Skin of body (tissue), 2 donors: ENCODE data around the gene OR2M4. TPM values are rescaled to one million over a fixed set of nuclear protein-coding genes. Genes with fewer than 3 reads are reported as not detected.
"Not testable (repeated sequence)": the region's sequence is repeated elsewhere in the genome, so short reads cannot be mapped to it uniquely, and the experiment has no call there.

Experiments
- DNase-seq: peaks from one replicate; lab custom pipeline; 2025; lab: John Stamatoyannopoulos, UW
- total RNA-seq: library from RNA; depleted of rRNA; stranded (reverse); fragments of >200 nt; gene quantifications from one replicate; pipeline ENCODE4 v1.2.3, GENCODE V29; 2014

Gene OR2M4, protein sequence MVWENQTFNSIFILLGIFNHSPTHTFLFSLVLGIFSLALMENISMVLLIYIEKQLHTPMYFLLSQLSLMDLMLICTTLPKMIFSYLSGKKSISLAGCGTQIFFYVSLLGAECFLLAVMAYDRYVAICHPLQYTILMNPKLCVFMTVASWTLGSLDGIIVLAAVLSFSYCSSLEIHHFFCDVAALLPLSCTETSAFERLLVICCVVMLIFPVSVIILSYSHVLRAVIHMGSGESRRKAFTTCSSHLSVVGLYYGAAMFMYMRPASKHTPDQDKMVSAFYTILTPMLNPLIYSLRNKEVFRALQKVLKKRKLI
- not detected for total RNA-seq

- no peak for DNase-seq
Observed at GRCh38 chr1:248231117-248231516, at the start of gene OR2M4. TSS of gene OR2M4 (plus strand) at chr1:248231417. CDS start at chr1:248238929, 7,512 bp downstream.

GRCh38 chr1:248183996-248184395, 47.2 kb upstream of the OR2M4 start:
- no peak for DNase-seq

GRCh38 chr1:248187363-248187762, 43.9 kb upstream of the OR2M4 start:
- no peak for DNase-seq

DNA sequence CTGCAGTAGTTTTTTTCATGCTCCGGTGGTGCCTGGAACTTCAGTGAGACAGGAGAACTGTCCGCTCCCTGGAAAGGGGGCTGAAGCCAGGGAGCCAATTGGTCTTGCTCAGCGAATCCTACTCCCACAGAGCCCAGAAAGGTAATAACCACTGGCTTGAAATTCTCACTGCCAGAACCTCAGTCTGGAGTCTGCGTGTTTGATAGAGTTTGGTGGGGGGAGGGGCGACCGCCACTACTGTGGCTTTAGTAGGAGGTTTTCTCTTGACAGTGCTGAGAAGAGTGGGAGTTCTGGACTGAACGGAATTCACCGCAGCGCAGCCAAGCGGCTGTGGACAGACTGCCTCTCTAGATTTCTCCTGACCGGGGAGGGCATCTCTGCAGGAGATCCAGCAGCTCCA, 42.2 kb upstream of the OR2M4 start:
- no peak for DNase-seq

GRCh38 chr1:248194117-248194516, 37.1 kb upstream of the OR2M4 start:
- DNase-seq: no peak

DNA sequence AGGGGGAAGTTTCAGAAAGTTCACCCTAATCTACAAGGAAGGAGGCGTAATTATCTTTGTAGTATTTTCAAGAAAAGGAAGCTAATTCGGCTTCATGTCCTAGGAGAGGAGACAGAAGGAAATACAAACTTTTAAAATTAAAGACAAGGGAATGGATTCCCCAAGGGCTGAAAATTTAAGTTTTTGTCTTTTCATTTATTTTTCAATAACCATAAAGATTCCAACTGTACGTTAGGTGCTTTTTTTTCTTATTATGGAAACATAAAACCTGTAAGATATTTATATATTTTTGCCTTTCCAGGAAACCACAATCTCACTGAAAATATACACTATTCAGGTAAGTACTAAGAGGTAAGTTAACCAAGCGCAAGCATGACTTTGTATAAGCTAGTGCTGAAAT, 34.3 kb upstream of the OR2M4 start, which contains the start of gene OR2M3:
OR2M3 (plus strand) TSS at position 301 of the 400 bp plus-strand sequence. CDS start 5,803 bp downstream, outside the sequence.
- no peak for DNase-seq

DNA sequence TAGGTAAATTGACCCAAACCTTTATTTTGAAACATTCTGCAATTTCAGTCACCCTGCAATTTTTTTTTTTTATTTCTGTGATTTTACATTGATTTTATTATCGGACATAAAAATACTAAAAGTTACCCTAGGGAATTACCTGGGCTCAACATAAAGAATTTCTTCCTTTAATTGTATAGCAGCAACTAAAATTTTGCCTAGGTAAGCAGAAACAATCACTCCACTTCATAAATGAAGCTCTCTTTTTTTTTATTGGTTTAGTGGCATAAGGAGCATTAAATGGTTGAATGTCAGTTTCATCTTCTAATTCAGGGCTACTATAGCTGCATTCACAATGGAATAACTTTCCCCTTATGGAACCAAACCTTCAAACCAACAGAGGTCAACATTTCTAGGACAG, 15.3 kb upstream of the OR2M4 start:
- no peak for DNase-seq

GRCh38 chr1:248225537-248225936, 5.7 kb upstream of the OR2M4 start:
- no peak for DNase-seq

- DNase-seq: no peak
Observed at GRCh38 chr1:248229360-248229908, 1.8 kb upstream of the OR2M4 start.

DNA sequence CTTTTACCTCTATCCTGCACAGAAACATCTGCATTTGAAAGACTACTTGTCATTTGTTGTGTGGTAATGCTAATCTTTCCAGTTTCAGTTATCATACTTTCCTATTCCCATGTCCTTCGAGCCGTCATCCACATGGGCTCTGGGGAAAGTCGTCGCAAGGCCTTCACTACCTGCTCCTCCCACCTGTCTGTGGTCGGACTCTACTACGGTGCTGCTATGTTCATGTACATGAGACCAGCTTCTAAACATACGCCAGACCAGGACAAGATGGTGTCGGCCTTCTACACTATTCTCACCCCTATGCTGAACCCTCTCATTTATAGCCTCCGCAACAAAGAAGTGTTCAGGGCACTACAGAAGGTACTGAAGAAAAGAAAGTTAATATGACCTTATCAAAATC, 8.3 kb downstream of the OR2M4 start:
- no peak for DNase-seq

DNA sequence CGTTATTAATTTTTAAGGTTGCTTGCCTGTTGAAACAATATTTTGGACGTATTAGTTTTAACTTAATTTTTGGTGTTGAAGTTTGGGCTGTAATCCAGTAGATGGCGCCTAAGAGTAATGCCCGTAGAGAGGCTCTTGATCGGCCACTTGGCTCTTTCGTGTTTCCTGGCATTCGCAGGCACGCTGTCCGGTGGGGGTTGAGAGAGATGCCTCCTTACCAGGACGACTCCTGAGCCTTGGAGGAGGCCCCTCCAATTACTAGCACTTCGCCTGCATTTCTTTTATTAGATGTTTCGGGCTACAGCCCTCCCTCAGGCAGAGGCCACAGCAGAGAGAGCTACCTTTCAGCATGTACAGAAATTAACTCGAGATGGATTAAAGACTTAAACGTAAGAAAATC, 12.0 kb downstream of the OR2M4 start:
- no peak for DNase-seq

GRCh38 chr1:248259309-248259708, 28.1 kb downstream of the OR2M4 start:
- not testable (repeated sequence) for DNase-seq

GRCh38 chr1:248268178-248268577, 37.0 kb downstream of the OR2M4 start:
- no peak for DNase-seq

DNA sequence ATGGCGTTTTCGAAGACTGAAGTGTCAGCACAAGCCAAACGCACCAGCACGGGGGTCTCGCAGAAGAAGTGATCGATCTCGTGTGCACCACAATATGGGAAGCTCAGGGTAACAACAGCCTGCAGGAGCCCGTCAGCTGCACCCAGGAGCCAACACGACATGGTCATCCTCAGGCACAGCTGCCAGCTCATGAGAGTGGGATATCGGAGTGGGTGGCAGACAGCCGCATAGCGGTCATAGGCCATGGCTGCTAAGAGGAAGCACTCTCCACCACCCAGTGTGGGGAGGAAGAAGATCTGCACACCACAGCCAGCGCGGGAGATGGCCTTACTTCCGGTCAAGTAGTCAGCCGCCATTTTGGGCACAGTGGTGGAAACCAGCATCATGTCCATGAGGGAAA, 42.0 kb downstream of the OR2M4 start:
- not testable (repeated sequence) for DNase-seq

DNA sequence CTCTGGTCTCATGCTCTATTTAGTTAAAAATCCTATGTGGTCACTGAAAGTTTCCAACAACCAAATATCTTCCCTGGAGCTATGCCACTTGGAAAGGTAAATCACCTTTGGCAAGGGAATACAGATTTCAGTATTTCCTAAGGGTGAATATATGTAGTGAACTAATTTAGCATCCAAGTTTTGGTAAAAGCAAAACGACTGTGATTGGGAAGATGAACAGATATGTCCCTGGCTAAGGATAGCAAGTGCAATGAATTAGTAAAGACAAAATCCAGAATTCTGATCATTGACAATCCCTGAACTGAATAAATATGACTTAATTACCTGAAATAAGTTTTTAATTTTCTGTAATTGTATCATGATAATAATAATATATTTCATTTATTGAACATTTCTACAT, 46.7 kb downstream of the OR2M4 start, which contains the start of gene OR2T33:
OR2T33 (minus strand) TSS at position 101 of the 400 bp plus-strand sequence. CDS start 4,162 bp downstream, outside the sequence.
- DNase-seq: no peak

- no peak for DNase-seq
Observed at GRCh38 chr1:248288391-248288790, 57.2 kb downstream of the OR2M4 start.

Other genes with a start within 250 kb of the OR2M4 start
- not detected for gene OR2L5, start 217.8 kb upstream of the OR2M4 start, total RNA-seq
- gene OR2L2, start 201.3 kb upstream of the OR2M4 start, total RNA-seq: not detected
- not detected for gene OR2L3, start 184.6 kb upstream of the OR2M4 start, total RNA-seq
- gene OR2L13, start 136.2 kb upstream of the OR2M4 start, total RNA-seq: not detected
- gene OR2M5, start 86.3 kb upstream of the OR2M4 start, total RNA-seq: not detected
- gene OR2M2, start 56.6 kb upstream of the OR2M4 start, total RNA-seq: not detected
- not detected for gene OR2M3, start 34.2 kb upstream of the OR2M4 start, total RNA-seq
- not detected for gene OR2T33, start 46.6 kb downstream of the OR2M4 start, total RNA-seq
- not detected for gene OR2T12, start 72.0 kb downstream of the OR2M4 start, total RNA-seq
- not detected for gene OR2M7, start 93.2 kb downstream of the OR2M4 start, total RNA-seq
- gene OR14C36, start 117.4 kb downstream of the OR2M4 start, total RNA-seq: not detected
- gene OR2T4, start 130.2 kb downstream of the OR2M4 start, total RNA-seq: not detected
- not detected for gene OR2T6, start 144.3 kb downstream of the OR2M4 start, total RNA-seq
- not detected for gene OR2T1, start 171.6 kb downstream of the OR2M4 start, total RNA-seq
- gene OR2T2, start 214.2 kb downstream of the OR2M4 start, total RNA-seq: not detected
- not detected for gene OR2T3, start 241.9 kb downstream of the OR2M4 start, total RNA-seq